CD14-positive monocyte (primary cell): ENCODE results near the gene MICU1. TPM values are rescaled to one million over a fixed set of nuclear protein-coding genes. Genes with fewer than 3 reads are reported as not detected.
A peak's percentile ranks its signal among the peaks of the same experiment; 100 is the strongest.

Experiments used
- DNase-seq, 3 donors: peaks; one replicate each; pipeline ENCODE4 v3.0.0-alpha.2; 2011 to 2022
- H2AFZ ChIP-seq: 2 replicates; pipeline ENCODE4 v1.6.0; 2012; ENCODE audit warnings: mild to moderate bottlenecking, low read depth, low read length, inconsistent platforms; ENCODE audit not compliant: insufficient read depth, poor library complexity, severe bottlenecking
- H3K27ac ChIP-seq, 2 donors: 1 replicate in 1 of 2; 2 replicates in 1 of 2; pipeline ENCODE4 v1.5.1; 2012 to 2013; ENCODE audit warnings: low read length in 2 of 2, control low read depth in 1 of 2, inconsistent platforms in 1 of 2, low read depth in 1 of 2, mild to moderate bottlenecking in 1 of 2
- H3K27me3 ChIP-seq, 2 donors: one replicate each; pipeline versions ENCODE4 v1.6.0 to v1.6.1; 2011 to 2013; ENCODE audit warnings: low read length in 2 of 2; ENCODE audit not compliant: control insufficient read depth in 2 of 2, insufficient read depth in 2 of 2
- H3K36me3 ChIP-seq, 2 donors: replicated peaks in 1 of 2; 1 replicate in 1 of 2; 2 replicates in 1 of 2; pipeline versions ENCODE4 v1.5.1 to v1.6.1; 2012 to 2013; ENCODE audit warnings: low read length in 2 of 2, control low read depth in 1 of 2, inconsistent platforms in 1 of 2, mild to moderate bottlenecking in 1 of 2; ENCODE audit not compliant: insufficient read depth in 2 of 2, control insufficient read depth in 1 of 2
- H3K4me1 ChIP-seq, 2 donors: 1 replicate in 1 of 2; 2 replicates in 1 of 2; pipeline versions ENCODE4 v1.5.1 to v1.6.1; 2012 to 2013; ENCODE audit warnings: low read length in 2 of 2, control low read depth in 1 of 2, inconsistent platforms in 1 of 2, mild to moderate bottlenecking in 1 of 2, moderate library complexity in 1 of 2; ENCODE audit not compliant: insufficient read depth in 2 of 2, control insufficient read depth in 1 of 2
- H3K4me2 ChIP-seq: replicated peaks from 2 replicates; pipeline ENCODE3; 2012; ENCODE audit warnings: low read length, moderate library complexity, mild to moderate bottlenecking; ENCODE audit not compliant: poor library complexity, severe bottlenecking; ENCODE audit errors: extremely low read depth
- H3K4me3 ChIP-seq, 3 experiments: fragments of 200-600 bp in 1 of 3; sonication (generic) in 1 of 3; replicated peaks in 1 of 3; 1 replicate in 2 of 3; 2 replicates in 1 of 3; pipeline ENCODE4 v1.5.1; 2011 to 2013; ENCODE audit warnings: low read length in 3 of 3, mild to moderate bottlenecking in 3 of 3, control low read depth in 2 of 3, low read depth in 2 of 3, inconsistent platforms in 1 of 3, moderate library complexity in 1 of 3
- H3K79me2 ChIP-seq: 2 replicates; pipeline ENCODE4 v1.6.0; 2012; ENCODE audit warnings: mild to moderate bottlenecking, control low read depth, inconsistent platforms, low read length, moderate library complexity; ENCODE audit not compliant: insufficient read depth
- H3K9ac ChIP-seq: 2 replicates; pipeline ENCODE4 v1.6.0; 2017; ENCODE audit warnings: low read length, mild to moderate bottlenecking; ENCODE audit not compliant: insufficient read depth, poor library complexity, severe bottlenecking
- H3K9me3 ChIP-seq, 2 donors: replicated peaks in 1 of 2; 1 replicate in 1 of 2; 2 replicates in 1 of 2; pipeline versions ENCODE4 v1.5.1 to v1.6.1; 2012 to 2013; ENCODE audit warnings: low read length in 2 of 2, control low read depth in 1 of 2; ENCODE audit not compliant: control insufficient read depth in 1 of 2, insufficient read depth in 1 of 2
- H4K20me1 ChIP-seq: 2 replicates; pipeline ENCODE4 v1.6.0; 2012; ENCODE audit warnings: mild to moderate bottlenecking, low read length, control low read depth, moderate library complexity; ENCODE audit not compliant: insufficient read depth
- H3K27ac Mint-ChIP-seq, 7 donors: one replicate each; pipeline ENCODE4 v1.8.0; 2020; ENCODE audit warnings: mild to moderate bottlenecking in 7 of 7, mixed read lengths in 7 of 7, moderate library complexity in 6 of 7, inconsistent platforms in 2 of 7
- H3K27me3 Mint-ChIP-seq, 3 donors: one replicate each; pipeline ENCODE4 v1.8.0; 2021 to 2022; ENCODE audit warnings: low read depth in 3 of 3, mild to moderate bottlenecking in 3 of 3, mixed read lengths in 3 of 3, moderate library complexity in 3 of 3, inconsistent platforms in 1 of 3
- H3K36me3 Mint-ChIP-seq, 2 donors: one replicate each; pipeline ENCODE4 v1.8.0; 2020; ENCODE audit warnings: mixed read lengths in 2 of 2, inconsistent platforms in 1 of 2, mild to moderate bottlenecking in 1 of 2
- H3K4me1 Mint-ChIP-seq: one replicate; pipeline ENCODE4 v1.8.0; 2020; ENCODE audit warnings: mild to moderate bottlenecking, mixed read lengths
- H3K4me3 Mint-ChIP-seq, 2 donors: one replicate each; pipeline ENCODE4 v1.8.0; 2020; ENCODE audit warnings: mild to moderate bottlenecking in 2 of 2, mixed read lengths in 2 of 2, moderate library complexity in 1 of 2
- H3K9me3 Mint-ChIP-seq, 7 donors: one replicate each; pipeline ENCODE4 v1.8.0; 2020 to 2022; ENCODE audit warnings: mixed read lengths in 7 of 7, mild to moderate bottlenecking in 6 of 7, moderate library complexity in 6 of 7, inconsistent platforms in 2 of 7
- WGBS: methylation state at CpG from one replicate; pipeline ENCODE4 v1.1.5; 2013; ENCODE audit warnings: missing lambda C conversion rate; ENCODE audit not compliant: insufficient coverage; 5-methylcytosine and 5-hydroxymethylcytosine counted together
- intact Hi-C, 2 donors: fragments of 100-400 bp; cut with micrococcal nuclease; formaldehyde crosslinking; loops; one replicate each; pipeline versions ENCODE4 v1.15.0 to v1.15.1; 2023
- polyA plus RNA-seq, 3 donors: library from polyadenylated mRNA; depleted of rRNA in 1 of 3; unstranded in 2 of 3; stranded (reverse) in 1 of 3; fragments of 300-500 nt in 2 of 3; fragments of >200 nt in 1 of 3; fragmentation: Illumina TruSeq in 2 of 3; gene quantifications; 1 replicate in 2 of 3; 2 replicates in 1 of 3; pipeline ENCODE4 v1.2.3, GENCODE V29; 2012 to 2021
- TF ChIP-seq, protein P1 (sequence below): fragments of 200-600 bp; IDR thresholded peaks from one replicate; pipeline ENCODE4 v1.8.0; 2022; ENCODE audit warnings: antibody characterized with exemption, mild to moderate bottlenecking

MICU1 gene
- polyA plus RNA-seq, 3 donors: 51.1 to 76.4 (median 51.7) TPM

GRCh38 chr10:72615970-72616369 is 9.9 kb downstream of the MICU1 start:
- H3K9me3 ChIP-seq: no peaks in the 10 kb centered on the region
- no peak overlapping the region for H2AFZ ChIP-seq
- peaks cover 9 to 13% of the 10 kb centered on the region in 2 donors for H3K4me1 ChIP-seq
- peak overlapping the region in 1 of 2 donors; percentile 36 for H3K27ac ChIP-seq
- peaks cover 100% of the 10 kb centered on the region for H3K79me2 ChIP-seq
- H3K36me3 ChIP-seq: peaks cover 0 to 4% of the 10 kb centered on the region in 2 donors
- H3K36me3 Mint-ChIP-seq: peaks cover 17 to 26% of the 10 kb centered on the region in 2 donors
- H3K9ac ChIP-seq: no peak overlapping the region
- no peaks in the 10 kb centered on the region for H3K27me3 ChIP-seq
- intact Hi-C loops: no loop called here
- H3K9me3 Mint-ChIP-seq: peaks cover 0 to 10% (median 5%) of the 10 kb centered on the region in 7 donors
- H3K27ac Mint-ChIP-seq: no peak overlapping the region
- TF ChIP-seq, protein P1, sequence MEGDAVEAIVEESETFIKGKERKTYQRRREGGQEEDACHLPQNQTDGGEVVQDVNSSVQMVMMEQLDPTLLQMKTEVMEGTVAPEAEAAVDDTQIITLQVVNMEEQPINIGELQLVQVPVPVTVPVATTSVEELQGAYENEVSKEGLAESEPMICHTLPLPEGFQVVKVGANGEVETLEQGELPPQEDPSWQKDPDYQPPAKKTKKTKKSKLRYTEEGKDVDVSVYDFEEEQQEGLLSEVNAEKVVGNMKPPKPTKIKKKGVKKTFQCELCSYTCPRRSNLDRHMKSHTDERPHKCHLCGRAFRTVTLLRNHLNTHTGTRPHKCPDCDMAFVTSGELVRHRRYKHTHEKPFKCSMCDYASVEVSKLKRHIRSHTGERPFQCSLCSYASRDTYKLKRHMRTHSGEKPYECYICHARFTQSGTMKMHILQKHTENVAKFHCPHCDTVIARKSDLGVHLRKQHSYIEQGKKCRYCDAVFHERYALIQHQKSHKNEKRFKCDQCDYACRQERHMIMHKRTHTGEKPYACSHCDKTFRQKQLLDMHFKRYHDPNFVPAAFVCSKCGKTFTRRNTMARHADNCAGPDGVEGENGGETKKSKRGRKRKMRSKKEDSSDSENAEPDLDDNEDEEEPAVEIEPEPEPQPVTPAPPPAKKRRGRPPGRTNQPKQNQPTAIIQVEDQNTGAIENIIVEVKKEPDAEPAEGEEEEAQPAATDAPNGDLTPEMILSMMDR: no peak
- H3K4me1 Mint-ChIP-seq: peaks cover 39% of the 10 kb centered on the region
- peaks cover 74% of the 10 kb centered on the region for H4K20me1 ChIP-seq
- no peak overlapping the region for H3K4me3 ChIP-seq
- H3K27me3 Mint-ChIP-seq: no peaks in the 10 kb centered on the region
- WGBS: no CpG with 5 or more reads among the region's 3 CpGs
- no peak overlapping the region for H3K4me3 Mint-ChIP-seq
- no peak for DNase-seq
- no peak overlapping the region for H3K4me2 ChIP-seq

- DNase-seq: no peak
- intact Hi-C loops: no loop called here
- H2AFZ ChIP-seq: peak overlapping the region; percentile 37
- H3K27me3 ChIP-seq: no peaks in the 10 kb centered on the region
- H3K9ac ChIP-seq: no peak overlapping the region
- H3K4me2 ChIP-seq: peak overlapping the region; percentile 40
- peak overlapping the region in 1 of 2 donors; percentile 59 for H3K27ac ChIP-seq
- TF ChIP-seq, protein P1: no peak
- H3K79me2 ChIP-seq: peaks cover 99% of the 10 kb centered on the region
- peaks cover 63% of the 10 kb centered on the region for H4K20me1 ChIP-seq
- peaks cover 39% of the 10 kb centered on the region for H3K4me1 Mint-ChIP-seq
- H3K4me1 ChIP-seq: peaks cover 9 to 13% of the 10 kb centered on the region in 2 donors
- peaks cover 18 to 29% of the 10 kb centered on the region in 2 donors for H3K36me3 Mint-ChIP-seq
- H3K27ac Mint-ChIP-seq: peak overlapping the region in 5 of 7 donors; percentile 19 to 87 (median 54)
- no peaks in the 10 kb centered on the region for H3K27me3 Mint-ChIP-seq
- peaks cover 0 to 5% of the 10 kb centered on the region in 2 donors for H3K36me3 ChIP-seq
- peak overlapping the region; percentile 63 to 67 for H3K4me3 Mint-ChIP-seq
- WGBS: 90% methylated on average over 1 of the region's 3 CpGs
- peak overlapping the region in 2 of 3 experiments; percentile 15 to 39 for H3K4me3 ChIP-seq
- H3K9me3 ChIP-seq: no peaks in the 10 kb centered on the region
- H3K9me3 Mint-ChIP-seq: peaks cover 0 to 13% (median 5%) of the 10 kb centered on the region in 7 donors
Observed at GRCh38 chr10:72612203-72612826, 13.6 kb downstream of the MICU1 start.
